ENCODE results near the gene GPR4.

GRCh38 chr19:45645068-45645630 lies 43.1 kb upstream of the GPR4 start:
- no peak for TF ChIP-seq CTCF (IDR thresholded peaks at IDR 0.05)
- TF ChIP-seq POLR2AphosphoS5 (IDR thresholded peaks at IDR 0.05), result no peak
- TF ChIP-seq POLR2A (IDR thresholded peaks at IDR 0.05), result no peak

Measured in breast epithelium (tissue), 3 donors.